ENCODE data around the gene ICE2. TPM values are rescaled to one million over a fixed set of nuclear protein-coding genes. Genes with fewer than 3 reads are reported as not detected.

Gene ICE2
- total RNA-seq, 1 experiment from 2014 or later = 76.5 TPM

- peaks cover 20% of the 10 kb centered on the region for H3K36me3 ChIP-seq (ENCODE audit: insufficient read depth, low read length, poor library complexity, severe bottlenecking)
- CTCF ChIA-PET = no interaction called here
- no peak for TF ChIP-seq CTCF (conservative IDR thresholded peaks at IDR 0.05; ENCODE audit: low read depth, low read length)
- no peak for TF ChIP-seq EZH2 (IDR thresholded peaks at IDR 0.05; ENCODE audit: borderline replicate concordance, low read depth, low read length, poor library complexity, severe bottlenecking)
- POLR2A ChIA-PET (ENCODE audit: low non-redundant PET) = no interaction called here
- no TSS peak for BruUV-seq (replicated peaks)
- peaks cover 75% of the 10 kb centered on the region for H3K4me1 ChIP-seq (ENCODE audit: insufficient read depth, low read length, poor library complexity, severe bottlenecking)
- intact Hi-C loops (cut with micrococcal nuclease; ENCODE audit: unreplicated experiment) = loop anchor here (2.0 kb wide), 1 partner anchor 25 kb away; no protein-coding TSS in a partner anchor
- no peak for DNase-seq (ENCODE audit: low spot score)
- H3K9me3 ChIP-seq (ENCODE audit: low read depth, low read length, poor library complexity, severe bottlenecking) = no peaks in the 10 kb centered on the region
- peak overlapping the region; percentile 94 for H3K27ac ChIP-seq (ENCODE audit: low read depth, low read length, poor library complexity, severe bottlenecking)
- H3K27me3 ChIP-seq (replicated peaks; ENCODE audit: insufficient read depth, low read depth, low read length, poor library complexity) = no peaks in the 10 kb centered on the region
- peak overlapping the region; percentile 89 for H3K4me3 ChIP-seq (ENCODE audit: low read depth, low read length, poor library complexity, severe bottlenecking)
These were observed 83.5 kb downstream of the ICE2 start for GRCh38 chr15:60395276-60396011.

GRCh38 chr15:60394689-60395097, 84.2 kb downstream of the ICE2 start:
- no peak for DNase-seq (ENCODE audit: low spot score)
- Histone ChIP-seq H3K9me3 (ENCODE audit: low read depth, low read length, poor library complexity, severe bottlenecking) (no peaks in the 10 kb centered on the region), H3K4me1 (ENCODE audit: insufficient read depth, low read length, poor library complexity, severe bottlenecking) (peaks cover 82% of the 10 kb centered on the region), H3K36me3 (ENCODE audit: insufficient read depth, low read length, poor library complexity, severe bottlenecking) (peaks cover 20% of the 10 kb centered on the region), H3K4me3 (ENCODE audit: low read depth, low read length, poor library complexity, severe bottlenecking) (peak overlapping the region; percentile 89), H3K27ac (ENCODE audit: low read depth, low read length, poor library complexity, severe bottlenecking) (peak overlapping the region; percentile 94), H3K27me3 (replicated peaks; ENCODE audit: insufficient read depth, low read depth, low read length, poor library complexity) (no peaks in the 10 kb centered on the region)
- intact Hi-C loops (cut with micrococcal nuclease; ENCODE audit: unreplicated experiment) = no loop called here
- ChIA-PET CTCF (no interaction called here), POLR2A (ENCODE audit: low non-redundant PET) (interaction anchor here (0.6 kb wide), 1 partner anchor 659 kb away, joined by 6 read pairs; no protein-coding TSS in a partner anchor)
- TF ChIP-seq EZH2 (IDR thresholded peaks at IDR 0.05; ENCODE audit: borderline replicate concordance, low read depth, low read length, poor library complexity, severe bottlenecking) = no peak
- TF ChIP-seq CTCF (conservative IDR thresholded peaks at IDR 0.05; ENCODE audit: low read depth, low read length) = no peak
- no TSS peak for BruUV-seq (replicated peaks)

GRCh38 chr15:60392986-60393790, 85.8 kb downstream of the ICE2 start:
- CTCF ChIA-PET = interaction anchor here (0.6 kb wide), 1 partner anchor 85 kb away, joined by 6 read pairs; no protein-coding TSS in a partner anchor
- peak overlapping the region; percentile 17 for H3K4me3 ChIP-seq (ENCODE audit: low read depth, low read length, poor library complexity, severe bottlenecking)
- TF ChIP-seq EZH2 (IDR thresholded peaks at IDR 0.05; ENCODE audit: borderline replicate concordance, low read depth, low read length, poor library complexity, severe bottlenecking) (no peak), CTCF (conservative IDR thresholded peaks at IDR 0.05; ENCODE audit: low read depth, low read length) (no peak)
- peaks cover 78% of the 10 kb centered on the region for H3K4me1 ChIP-seq (ENCODE audit: insufficient read depth, low read length, poor library complexity, severe bottlenecking)
- DNase-seq (ENCODE audit: low spot score) = peak; percentile 93
- no peaks in the 10 kb centered on the region for H3K9me3 ChIP-seq (ENCODE audit: low read depth, low read length, poor library complexity, severe bottlenecking)
- no TSS peak for BruUV-seq (replicated peaks)
- peaks cover 20% of the 10 kb centered on the region for H3K36me3 ChIP-seq (ENCODE audit: insufficient read depth, low read length, poor library complexity, severe bottlenecking)
- peak overlapping the region; percentile 94 for H3K27ac ChIP-seq (ENCODE audit: low read depth, low read length, poor library complexity, severe bottlenecking)
- POLR2A ChIA-PET (ENCODE audit: low non-redundant PET) = interaction anchor here (1.1 kb wide), 1 partner anchor 18 kb away, joined by 3 read pairs; no protein-coding TSS in a partner anchor
- no peaks in the 10 kb centered on the region for H3K27me3 ChIP-seq (replicated peaks; ENCODE audit: insufficient read depth, low read depth, low read length, poor library complexity)
- intact Hi-C loops (cut with micrococcal nuclease; ENCODE audit: unreplicated experiment) = no loop called here
